ENCODE measurements around the gene GTF2A1L. TPM values are rescaled to one million over a fixed set of nuclear protein-coding genes. Genes with fewer than 3 reads are reported as not detected.

The GTF2A1L gene
- total RNA-seq, 2 experiments from 2014 or later = not detected

DNA sequence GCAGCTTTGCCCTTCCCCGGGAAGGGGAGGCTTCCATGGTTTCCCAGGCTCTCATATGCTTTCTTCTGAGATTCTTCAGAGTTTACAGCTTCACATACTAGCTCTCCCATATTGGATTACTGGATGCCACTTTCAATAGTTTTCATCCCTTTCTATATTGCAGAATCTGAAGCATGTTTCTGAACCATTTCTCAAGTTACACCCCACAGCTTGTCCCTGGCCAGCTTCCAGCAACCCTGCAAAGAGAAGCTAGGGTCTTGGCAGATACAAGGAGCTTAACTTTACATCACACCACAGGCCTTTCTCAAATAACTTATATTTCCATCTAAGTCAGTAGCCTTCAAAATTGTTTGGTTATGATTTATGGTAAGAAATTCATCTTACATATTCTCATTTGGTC is 98.3 kb downstream of the GTF2A1L start:
- no peak for DNase-seq
- Mint-ChIP-seq H3K4me3 (no peak overlapping the region), H3K4me1 (peaks cover 6% of the 10 kb centered on the region), H3K9me3 (no peaks in the 10 kb centered on the region), H3K27ac (no peak overlapping the region), H3K36me3 (ENCODE audit: low read depth) (no peaks in the 10 kb centered on the region), H3K27me3 (no peaks in the 10 kb centered on the region)
- ChIA-PET POLR2A (no interaction called here), CTCF (no interaction called here)

DNA sequence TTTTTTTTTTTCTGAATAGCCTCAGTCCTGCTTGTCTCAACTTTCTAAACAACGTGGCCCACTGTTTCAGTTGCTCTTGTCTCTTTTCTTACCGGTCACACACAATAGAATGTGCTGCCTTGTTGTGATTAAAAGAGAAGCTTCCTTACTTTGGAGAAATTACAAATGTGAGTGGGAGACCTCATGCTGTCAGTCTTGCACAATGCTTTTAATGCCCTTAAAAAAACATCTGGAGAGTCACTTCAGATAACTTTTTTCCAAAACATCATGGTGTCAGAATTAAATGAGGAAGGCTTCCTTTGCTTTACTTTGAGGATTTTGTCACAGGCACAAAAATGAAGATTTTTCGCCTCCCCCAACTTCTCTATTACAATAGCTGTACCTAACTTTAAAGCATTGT is 100.2 kb downstream of the GTF2A1L start:
- no peak for DNase-seq
- no peak overlapping the region for H3K4me3 Mint-ChIP-seq
- ChIA-PET POLR2A (no interaction called here), CTCF (no interaction called here)
- H3K4me1 Mint-ChIP-seq = peaks cover 6% of the 10 kb centered on the region
- no peaks in the 10 kb centered on the region for H3K9me3 Mint-ChIP-seq
- no peak overlapping the region for H3K27ac Mint-ChIP-seq
- no peaks in the 10 kb centered on the region for H3K36me3 Mint-ChIP-seq (ENCODE audit: low read depth)
- no peaks in the 10 kb centered on the region for H3K27me3 Mint-ChIP-seq

DNA sequence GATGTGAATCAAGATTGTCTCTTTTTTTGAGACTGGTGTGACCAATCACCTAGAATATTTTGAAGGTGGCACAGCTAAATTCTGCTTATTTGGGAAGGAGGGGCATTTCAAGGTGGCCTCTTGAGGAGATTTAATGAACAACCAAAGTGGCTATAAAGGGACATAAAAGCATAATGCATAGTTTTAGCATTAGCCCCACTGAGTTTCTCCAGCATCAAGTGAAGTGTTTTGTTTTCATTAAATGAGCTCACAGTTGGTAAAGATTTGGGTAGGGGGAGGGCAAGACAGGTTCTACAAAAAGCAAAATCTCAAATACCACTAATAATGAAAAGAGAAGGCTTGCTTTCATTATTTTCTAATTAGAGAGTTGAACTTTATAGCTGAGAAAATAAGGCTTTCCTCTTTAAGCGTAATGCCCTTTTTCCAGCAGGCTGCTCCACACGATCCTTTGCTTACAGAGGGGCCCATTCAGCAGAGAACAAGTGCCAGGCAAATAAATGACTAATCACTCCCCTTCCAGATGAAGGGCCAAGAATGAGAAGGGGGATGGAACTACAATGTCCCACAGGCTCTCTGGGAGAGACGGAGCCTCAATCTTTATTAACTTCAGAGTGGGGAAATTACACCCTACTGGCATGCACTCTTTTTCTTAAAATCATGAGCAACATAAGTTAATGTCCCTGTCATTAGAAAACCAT is 102.0 kb downstream of the GTF2A1L start:
- CTCF ChIA-PET = no interaction called here
- no peaks in the 10 kb centered on the region for H3K4me1 Mint-ChIP-seq
- POLR2A ChIA-PET = no interaction called here
- H3K4me3 Mint-ChIP-seq = no peak overlapping the region
- H3K36me3 Mint-ChIP-seq (ENCODE audit: low read depth) = no peaks in the 10 kb centered on the region
- no peak overlapping the region for H3K27ac Mint-ChIP-seq
- DNase-seq = no peak
- H3K27me3 Mint-ChIP-seq = no peaks in the 10 kb centered on the region
- no peaks in the 10 kb centered on the region for H3K9me3 Mint-ChIP-seq

GRCh38 chr2:48721158-48721557 is 103.5 kb downstream of the GTF2A1L start:
- H3K9me3 Mint-ChIP-seq = no peaks in the 10 kb centered on the region
- H3K4me3 Mint-ChIP-seq = no peak overlapping the region
- ChIA-PET CTCF (no interaction called here), POLR2A (no interaction called here)
- H3K36me3 Mint-ChIP-seq (ENCODE audit: low read depth) = no peaks in the 10 kb centered on the region
- no peak overlapping the region for H3K27ac Mint-ChIP-seq
- H3K27me3 Mint-ChIP-seq = no peaks in the 10 kb centered on the region
- DNase-seq = no peak
- no peaks in the 10 kb centered on the region for H3K4me1 Mint-ChIP-seq

DNA sequence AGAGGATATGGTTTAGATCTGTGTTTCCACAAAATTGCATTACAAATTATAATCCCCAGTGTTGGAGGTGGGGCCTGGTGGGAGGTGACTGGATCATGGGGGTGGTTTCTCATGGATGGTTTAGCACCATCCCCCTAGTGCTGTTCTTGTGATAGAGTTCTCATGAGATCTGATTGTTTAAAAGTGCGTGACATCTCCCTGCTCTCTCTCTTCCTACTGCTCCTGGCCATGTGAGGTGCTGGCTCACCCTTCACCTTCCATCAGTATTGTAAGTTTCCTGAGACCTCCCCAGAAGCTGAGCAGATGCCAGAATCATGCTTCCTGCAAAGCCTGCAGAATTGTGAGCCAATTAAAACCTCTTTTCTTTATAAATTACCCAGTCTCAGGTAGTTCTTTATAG is 104.7 kb downstream of the GTF2A1L start:
- Mint-ChIP-seq H3K4me3 (no peak overlapping the region), H3K36me3 (ENCODE audit: low read depth) (no peaks in the 10 kb centered on the region), H3K4me1 (no peaks in the 10 kb centered on the region), H3K27ac (no peak overlapping the region), H3K27me3 (no peaks in the 10 kb centered on the region), H3K9me3 (no peaks in the 10 kb centered on the region)
- ChIA-PET POLR2A (no interaction called here), CTCF (no interaction called here)
- no peak for DNase-seq

DNA sequence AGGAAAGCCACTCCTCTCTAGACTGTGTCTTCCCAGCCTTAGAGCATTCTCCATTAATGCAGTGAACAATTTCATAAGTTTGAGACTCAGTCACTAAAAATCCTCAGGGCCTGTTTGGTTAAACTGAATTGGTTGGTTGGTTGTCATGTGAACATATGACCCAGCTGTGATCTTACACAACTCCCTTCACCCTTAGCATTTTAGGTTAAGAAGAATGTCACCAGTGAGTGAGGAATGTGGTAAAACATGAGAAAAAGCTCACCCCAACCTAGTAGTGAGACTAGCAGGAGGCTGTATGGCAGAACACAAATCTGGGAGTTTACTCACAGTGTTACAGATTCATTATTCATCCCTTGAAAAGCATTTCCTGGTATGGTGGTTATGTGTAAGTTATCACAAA is 105.5 kb downstream of the GTF2A1L start:
- Mint-ChIP-seq H3K27ac (no peak overlapping the region), H3K4me3 (no peak overlapping the region), H3K4me1 (no peaks in the 10 kb centered on the region), H3K27me3 (no peaks in the 10 kb centered on the region), H3K9me3 (no peaks in the 10 kb centered on the region), H3K36me3 (ENCODE audit: low read depth) (no peaks in the 10 kb centered on the region)
- ChIA-PET POLR2A (no interaction called here), CTCF (no interaction called here)
- no peak for DNase-seq

DNA sequence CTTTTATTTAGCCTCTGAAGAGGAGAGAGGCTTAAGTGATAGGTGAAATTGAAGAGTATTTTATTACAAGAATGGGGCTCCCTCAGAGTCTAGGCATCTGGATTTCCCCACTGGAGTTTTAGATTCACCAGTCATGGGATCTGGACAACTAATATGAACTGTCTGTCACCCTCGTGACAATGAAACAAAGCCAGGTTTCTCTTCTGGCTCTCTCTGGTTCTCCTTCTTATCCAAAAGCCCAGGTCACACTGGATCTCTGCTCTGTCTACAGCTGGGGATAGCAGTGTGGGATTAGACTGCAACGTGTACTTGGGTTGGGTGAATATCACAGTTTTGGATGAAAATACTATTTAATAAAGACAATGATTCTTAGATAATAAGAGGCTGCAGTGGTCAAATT is 106.6 kb downstream of the GTF2A1L start:
- no peak overlapping the region for H3K4me3 Mint-ChIP-seq
- H3K36me3 Mint-ChIP-seq (ENCODE audit: low read depth) = no peaks in the 10 kb centered on the region
- no peaks in the 10 kb centered on the region for H3K4me1 Mint-ChIP-seq
- no peak for DNase-seq
- no peaks in the 10 kb centered on the region for H3K9me3 Mint-ChIP-seq
- POLR2A ChIA-PET = no interaction called here
- CTCF ChIA-PET = no interaction called here
- no peak overlapping the region for H3K27ac Mint-ChIP-seq
- H3K27me3 Mint-ChIP-seq = no peaks in the 10 kb centered on the region

DNA sequence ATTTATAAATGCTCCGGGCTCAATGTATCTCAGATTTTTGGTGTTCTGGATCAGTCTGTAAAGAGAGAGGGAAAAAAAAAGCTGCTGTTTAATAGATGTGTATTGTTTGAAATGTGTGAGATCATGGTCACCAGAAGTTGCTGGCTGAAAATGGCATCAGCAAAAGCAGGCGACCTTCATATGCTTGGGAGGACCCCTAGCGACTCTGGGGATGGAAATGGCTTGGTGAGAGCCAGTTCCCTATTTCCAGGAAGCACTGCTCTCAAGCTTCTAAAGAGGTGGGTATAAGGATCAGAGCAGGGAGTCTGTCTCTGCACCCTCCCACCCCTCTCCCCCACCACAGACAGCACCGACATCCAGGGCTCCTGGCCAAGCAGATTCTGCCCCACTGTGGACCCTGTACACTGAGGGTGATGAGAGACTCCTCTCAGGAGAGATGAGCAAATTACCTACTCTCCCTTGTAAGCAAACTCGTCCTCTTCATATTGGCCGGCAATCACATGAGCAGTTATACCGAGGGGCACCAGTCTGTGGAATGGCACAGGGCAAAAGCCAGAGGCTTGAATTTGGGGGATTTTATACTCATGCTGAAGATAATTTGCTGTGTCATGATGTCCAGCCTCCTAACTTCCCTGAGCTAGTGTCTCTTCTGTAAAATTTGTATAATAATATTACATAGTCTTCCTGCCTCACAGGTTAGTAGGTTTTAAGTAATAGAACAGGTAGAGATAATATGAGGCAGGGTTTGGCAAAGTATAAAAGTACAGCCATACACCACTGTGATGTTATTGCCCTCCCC is 108.2 kb downstream of the GTF2A1L start:
- CTCF ChIA-PET = no interaction called here
- POLR2A ChIA-PET = no interaction called here
- H3K27me3 Mint-ChIP-seq = no peaks in the 10 kb centered on the region

GRCh38 chr2:48727560-48727959 is 109.9 kb downstream of the GTF2A1L start:
- Mint-ChIP-seq H3K4me1 (no peaks in the 10 kb centered on the region), H3K36me3 (ENCODE audit: low read depth) (no peaks in the 10 kb centered on the region), H3K27ac (no peak overlapping the region), H3K27me3 (peaks cover 3% of the 10 kb centered on the region), H3K4me3 (no peak overlapping the region), H3K9me3 (no peaks in the 10 kb centered on the region)
- POLR2A ChIA-PET = no interaction called here
- DNase-seq = no peak
- CTCF ChIA-PET = interaction anchor here (0.6 kb wide), 1 partner anchor 10 kb away, joined by 3 read pairs; no protein-coding TSS in a partner anchor

More for the DNA sequence above, 108.2 kb downstream of the GTF2A1L start:
- Mint-ChIP-seq H3K27ac (no peak overlapping the region), H3K36me3 (ENCODE audit: low read depth) (no peaks in the 10 kb centered on the region), H3K4me1 (no peaks in the 10 kb centered on the region), H3K9me3 (no peaks in the 10 kb centered on the region), H3K4me3 (no peak overlapping the region)
- DNase-seq = no peak

DNA sequence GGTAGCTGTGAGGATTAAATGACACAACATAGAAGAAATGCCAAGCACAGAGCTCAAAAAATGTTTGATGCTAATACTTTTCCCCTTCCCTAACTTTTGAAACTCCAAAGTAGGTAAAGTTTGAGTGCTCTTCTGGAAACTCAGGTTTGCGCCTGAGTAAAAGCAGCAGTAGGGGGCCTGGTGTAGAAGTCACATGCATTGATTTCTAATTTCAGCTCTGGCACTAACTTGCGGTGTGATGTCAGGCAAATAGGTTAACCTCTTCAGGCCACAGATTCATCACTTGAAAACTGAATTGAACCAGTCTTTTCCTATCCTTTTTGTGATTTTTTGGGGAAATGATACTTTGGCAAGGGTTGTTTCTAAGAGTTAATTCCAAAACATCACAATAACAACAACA is 110.6 kb downstream of the GTF2A1L start:
- ChIA-PET POLR2A (no interaction called here), CTCF (no interaction called here)
- no peaks in the 10 kb centered on the region for H3K4me1 Mint-ChIP-seq
- no peaks in the 10 kb centered on the region for H3K9me3 Mint-ChIP-seq
- no peak overlapping the region for H3K27ac Mint-ChIP-seq
- no peak for DNase-seq
- no peak overlapping the region for H3K4me3 Mint-ChIP-seq
- no peaks in the 10 kb centered on the region for H3K36me3 Mint-ChIP-seq (ENCODE audit: low read depth)
- peaks cover 3% of the 10 kb centered on the region for H3K27me3 Mint-ChIP-seq

- Mint-ChIP-seq H3K27ac (no peak overlapping the region), H3K36me3 (ENCODE audit: low read depth) (no peaks in the 10 kb centered on the region), H3K4me1 (no peaks in the 10 kb centered on the region), H3K9me3 (no peaks in the 10 kb centered on the region), H3K27me3 (peaks cover 3% of the 10 kb centered on the region), H3K4me3 (no peak overlapping the region)
- CTCF ChIA-PET = no interaction called here
- no peak for DNase-seq
- POLR2A ChIA-PET = no interaction called here
These were observed 111.2 kb downstream of the GTF2A1L start for GRCh38 chr2:48728840-48729239.
